HG03457 (cell line): ENCODE data around the gene OR13C2.

Source experiments
- ATAC-seq: cut with Tn5 transposase; IDR thresholded peaks from one replicate; pipeline ENCODE4 v1.9.1; 2021; ENCODE audit warnings: moderate number of reproducible peaks; ENCODE audit not compliant: unreplicated experiment

Gene OR13C2

GRCh38 chr9:104555521-104555920 lies 49.9 kb downstream of the OR13C2 start:
- ATAC-seq: no peak
